H7 (cell line): ENCODE data around the gene PEX14. TPM values are rescaled to one million over a fixed set of nuclear protein-coding genes. Genes with fewer than 3 reads are reported as not detected.

Source experiments
- DNase-seq: peaks from one replicate; pipeline ENCODE4 v3.0.0; 2012
- H3K27me3 ChIP-seq: 2 replicates; pipeline ENCODE4 v1.6.0; 2011; ENCODE audit warnings: mild to moderate bottlenecking, low read length; ENCODE audit not compliant: control insufficient read depth, insufficient read depth
- H3K36me3 ChIP-seq: replicated peaks from 2 replicates; pipeline ENCODE4 v1.5.1; 2011; ENCODE audit warnings: low read length; ENCODE audit not compliant: control insufficient read depth, insufficient read depth
- H3K4me3 ChIP-seq: 2 replicates; pipeline ENCODE4 v1.5.1; 2011; ENCODE audit warnings: low read depth, mild to moderate bottlenecking, control low read depth, low read length, moderate library complexity; ENCODE audit not compliant: insufficient read depth
- total RNA-seq: library from RNA; depleted of rRNA; stranded (reverse); fragments of >200 nt; shearing (Covaris generic); gene quantifications from 2 replicates; pipeline ENCODE4 v1.2.3, GENCODE V29; 2014

PEX14 gene
- total RNA-seq, 1 experiment from 2014 or later = 58.5 TPM

GRCh38 chr1:10549904-10550664 lies 75.3 kb downstream of the PEX14 start:
- Histone ChIP-seq H3K36me3 (no peaks in the 10 kb centered on the region; the same call in 1 of the 2 replicates), H3K27me3 (no peaks in the 10 kb centered on the region), H3K4me3 (no peak overlapping the region)
- no peak for DNase-seq

GRCh38 chr1:10553118-10553517 lies 78.4 kb downstream of the PEX14 start:
- Histone ChIP-seq H3K27me3 (no peaks in the 10 kb centered on the region), H3K36me3 (no peaks in the 10 kb centered on the region), H3K4me3 (no peak overlapping the region)
- peak; percentile 22 for DNase-seq

GRCh38 chr1:10555635-10556429 lies 81.1 kb downstream of the PEX14 start:
- H3K4me3 ChIP-seq = no peak overlapping the region

GRCh38 chr1:10556430-10557005 lies 81.8 kb downstream of the PEX14 start:
- Histone ChIP-seq H3K4me3 (no peak overlapping the region), H3K36me3 (no peaks in the 10 kb centered on the region), H3K27me3 (no peaks in the 10 kb centered on the region)
- peak; percentile 53 for DNase-seq

More at GRCh38 chr1:10555635-10556429, 81.1 kb downstream of the PEX14 start:
- peak; percentile 46 for DNase-seq
- H3K36me3 ChIP-seq = no peaks in the 10 kb centered on the region
- no peaks in the 10 kb centered on the region for H3K27me3 ChIP-seq

- no peaks in the 10 kb centered on the region for H3K27me3 ChIP-seq
- no peak overlapping the region for H3K4me3 ChIP-seq
- no peaks in the 10 kb centered on the region for H3K36me3 ChIP-seq
- no peak for DNase-seq
These were observed 83.0 kb downstream of the PEX14 start for GRCh38 chr1:10557714-10558113.

GRCh38 chr1:10559386-10559785 lies 84.6 kb downstream of the PEX14 start:
- no peaks in the 10 kb centered on the region for H3K36me3 ChIP-seq
- no peak overlapping the region for H3K4me3 ChIP-seq
- H3K27me3 ChIP-seq = no peaks in the 10 kb centered on the region
- no peak for DNase-seq

GRCh38 chr1:10561497-10561896 lies 86.7 kb downstream of the PEX14 start:
- no peak for DNase-seq
- Histone ChIP-seq H3K4me3 (no peak overlapping the region), H3K27me3 (no peaks in the 10 kb centered on the region), H3K36me3 (no peaks in the 10 kb centered on the region)

GRCh38 chr1:10561955-10562354 lies 87.2 kb downstream of the PEX14 start:
- no peaks in the 10 kb centered on the region for H3K27me3 ChIP-seq
- H3K36me3 ChIP-seq = no peaks in the 10 kb centered on the region
- H3K4me3 ChIP-seq = no peak overlapping the region
- peak; percentile 53 for DNase-seq

GRCh38 chr1:10564063-10564462 lies 89.3 kb downstream of the PEX14 start:
- Histone ChIP-seq H3K27me3 (no peaks in the 10 kb centered on the region), H3K4me3 (no peak overlapping the region), H3K36me3 (no peaks in the 10 kb centered on the region)
- DNase-seq = no peak

GRCh38 chr1:10569531-10569930 lies 94.8 kb downstream of the PEX14 start:
- no peak overlapping the region for H3K4me3 ChIP-seq
- no peaks in the 10 kb centered on the region for H3K36me3 ChIP-seq
- H3K27me3 ChIP-seq = no peaks in the 10 kb centered on the region
- no peak for DNase-seq

GRCh38 chr1:10575616-10576015 lies 100.9 kb downstream of the PEX14 start:
- Histone ChIP-seq H3K36me3 (no peaks in the 10 kb centered on the region), H3K4me3 (no peak overlapping the region), H3K27me3 (no peaks in the 10 kb centered on the region)
- DNase-seq = no peak

GRCh38 chr1:10578070-10578469 lies 103.3 kb downstream of the PEX14 start:
- Histone ChIP-seq H3K27me3 (no peaks in the 10 kb centered on the region), H3K36me3 (no peaks in the 10 kb centered on the region), H3K4me3 (no peak overlapping the region)
- DNase-seq = no peak

GRCh38 chr1:10583641-10584040 lies 108.9 kb downstream of the PEX14 start:
- no peaks in the 10 kb centered on the region for H3K27me3 ChIP-seq

GRCh38 chr1:10585242-10585641 lies 110.5 kb downstream of the PEX14 start:
- DNase-seq = no peak
- no peaks in the 10 kb centered on the region for H3K36me3 ChIP-seq

More at GRCh38 chr1:10583641-10584040, 108.9 kb downstream of the PEX14 start:
- no peak overlapping the region for H3K4me3 ChIP-seq
- H3K36me3 ChIP-seq = no peaks in the 10 kb centered on the region
- no peak for DNase-seq

GRCh38 chr1:10586125-10586524 lies 111.4 kb downstream of the PEX14 start:
- no peaks in the 10 kb centered on the region for H3K36me3 ChIP-seq
- DNase-seq = no peak
- no peaks in the 10 kb centered on the region for H3K27me3 ChIP-seq
- H3K4me3 ChIP-seq = no peak overlapping the region

More at GRCh38 chr1:10585242-10585641, 110.5 kb downstream of the PEX14 start:
- H3K27me3 ChIP-seq = no peaks in the 10 kb centered on the region
- no peak overlapping the region for H3K4me3 ChIP-seq
